ENCODE data around the gene HPCAL1.

DNA sequence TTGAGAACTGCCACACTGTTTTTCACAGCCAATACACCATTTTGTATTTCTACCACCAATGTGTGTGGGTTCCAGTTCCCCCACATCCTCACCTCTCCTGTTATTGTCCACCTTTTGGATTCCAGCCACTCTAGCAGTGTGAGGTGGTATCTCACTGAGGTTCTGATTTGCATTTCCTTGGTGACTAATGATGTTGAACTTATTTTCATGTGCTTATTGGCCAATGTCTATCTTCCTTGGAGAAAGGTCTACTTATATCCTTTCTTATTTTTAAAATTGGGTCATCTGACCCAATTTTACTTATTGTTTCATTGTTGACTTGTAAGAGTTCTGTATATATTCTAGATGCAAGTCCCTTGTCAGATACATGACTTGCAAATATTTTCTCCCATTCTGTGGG lies 9.1 kb upstream of the HPCAL1 start:
- TF ChIP-seq, protein P1, sequence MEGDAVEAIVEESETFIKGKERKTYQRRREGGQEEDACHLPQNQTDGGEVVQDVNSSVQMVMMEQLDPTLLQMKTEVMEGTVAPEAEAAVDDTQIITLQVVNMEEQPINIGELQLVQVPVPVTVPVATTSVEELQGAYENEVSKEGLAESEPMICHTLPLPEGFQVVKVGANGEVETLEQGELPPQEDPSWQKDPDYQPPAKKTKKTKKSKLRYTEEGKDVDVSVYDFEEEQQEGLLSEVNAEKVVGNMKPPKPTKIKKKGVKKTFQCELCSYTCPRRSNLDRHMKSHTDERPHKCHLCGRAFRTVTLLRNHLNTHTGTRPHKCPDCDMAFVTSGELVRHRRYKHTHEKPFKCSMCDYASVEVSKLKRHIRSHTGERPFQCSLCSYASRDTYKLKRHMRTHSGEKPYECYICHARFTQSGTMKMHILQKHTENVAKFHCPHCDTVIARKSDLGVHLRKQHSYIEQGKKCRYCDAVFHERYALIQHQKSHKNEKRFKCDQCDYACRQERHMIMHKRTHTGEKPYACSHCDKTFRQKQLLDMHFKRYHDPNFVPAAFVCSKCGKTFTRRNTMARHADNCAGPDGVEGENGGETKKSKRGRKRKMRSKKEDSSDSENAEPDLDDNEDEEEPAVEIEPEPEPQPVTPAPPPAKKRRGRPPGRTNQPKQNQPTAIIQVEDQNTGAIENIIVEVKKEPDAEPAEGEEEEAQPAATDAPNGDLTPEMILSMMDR (IDR thresholded peaks at IDR 0.05; ENCODE audit: insufficient read depth, low read length, poor library complexity, severe bottlenecking): no peak
- TF ChIP-seq EZH2phosphoT487 (conservative IDR thresholded peaks at IDR 0.05; ENCODE audit: low read length): no peak

All from SU-DHL-6 (cell line).